Erythroblast (primary cell): Measurements from ENCODE around the gene CD48.

Experiments used
- GATA1 ChIP-seq: IDR thresholded peaks from 2 replicates; pipeline ENCODE4 v1.6.1; 2011; ENCODE audit warnings: low read depth, mild to moderate bottlenecking, control low read depth, low read length, moderate library complexity
- POLR2A ChIP-seq: IDR thresholded peaks from 2 replicates; pipeline ENCODE4 v1.6.1; 2011; ENCODE audit warnings: mild to moderate bottlenecking, low read length

DNA sequence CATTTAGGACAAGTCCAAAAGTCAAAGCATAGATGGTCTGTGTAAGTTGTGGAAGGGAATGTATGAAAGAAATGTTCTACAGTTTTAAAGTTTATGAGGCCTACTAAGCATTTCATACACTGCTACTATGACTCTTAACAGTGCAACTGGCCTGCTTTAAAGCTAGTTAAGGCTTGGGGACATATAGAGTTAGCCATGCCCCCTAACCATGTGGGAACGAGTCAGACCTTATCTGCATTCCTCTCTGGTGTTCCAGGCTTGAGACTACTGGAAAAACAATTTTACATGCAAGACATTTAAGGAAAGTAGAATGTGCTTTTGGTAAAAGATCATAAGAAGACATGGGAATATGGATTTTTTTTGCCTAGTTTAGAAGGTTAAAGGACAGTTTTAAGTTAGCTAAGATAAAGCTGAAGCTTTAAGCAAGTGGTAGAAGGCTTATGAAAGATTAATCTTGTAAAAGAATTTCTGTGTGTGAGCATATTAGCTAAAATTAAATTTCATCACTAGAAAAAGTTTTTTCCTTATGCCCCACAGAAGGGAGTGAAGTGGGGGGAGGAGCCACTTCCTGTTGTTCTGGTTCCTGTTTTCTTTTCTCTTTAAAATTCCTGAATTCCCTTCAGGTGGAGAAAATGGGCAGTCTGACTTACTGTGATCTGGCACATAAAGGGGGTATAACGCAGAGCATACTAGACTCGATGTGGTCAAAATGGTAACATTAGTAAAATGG, 8.9 kb upstream of the CD48 start:
- TF ChIP-seq POLR2A: no peak
- TF ChIP-seq GATA1: no peak
